Pulmonary artery endothelial cell (primary cell): ENCODE data around the gene TP53BP2. TPM values are rescaled to one million over a fixed set of nuclear protein-coding genes. Genes with fewer than 3 reads are reported as not detected.
A peak's percentile ranks its signal among the peaks of the same experiment; 100 is the strongest.

Experiments
- DNase-seq: peaks from one replicate; pipeline ENCODE4 v3.0.0-alpha.2; 2011; ENCODE audit warnings: low read depth, low spot score
- total RNA-seq: library from RNA; depleted of rRNA; stranded (reverse); fragments of >200 nt; gene quantifications from 2 replicates; pipeline ENCODE4 v1.2.3, GENCODE V29; 2014

TP53BP2 gene
- total RNA-seq, 1 donor from 2014 or later = 16.0 TPM

DNA sequence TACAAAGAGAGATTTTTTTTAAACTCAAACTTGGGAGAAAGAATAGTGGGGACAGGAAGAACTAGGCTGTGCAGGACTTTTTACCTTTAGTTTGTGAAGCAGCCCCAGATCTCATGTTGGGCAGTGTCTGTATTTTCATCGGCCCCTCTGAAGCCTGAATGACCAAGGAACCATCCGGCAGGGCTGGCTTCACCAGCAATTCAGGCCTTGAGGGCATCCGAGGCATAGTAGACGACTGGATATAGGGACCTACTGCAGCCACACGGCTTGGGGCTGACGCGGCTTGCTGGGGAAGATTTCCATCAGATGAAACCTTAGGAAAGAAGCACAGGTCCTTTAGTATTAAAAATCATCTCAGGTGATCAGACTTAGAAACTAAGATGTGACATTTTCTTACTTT is 43.7 kb downstream of the TP53BP2 start:
- no peak for DNase-seq

DNA sequence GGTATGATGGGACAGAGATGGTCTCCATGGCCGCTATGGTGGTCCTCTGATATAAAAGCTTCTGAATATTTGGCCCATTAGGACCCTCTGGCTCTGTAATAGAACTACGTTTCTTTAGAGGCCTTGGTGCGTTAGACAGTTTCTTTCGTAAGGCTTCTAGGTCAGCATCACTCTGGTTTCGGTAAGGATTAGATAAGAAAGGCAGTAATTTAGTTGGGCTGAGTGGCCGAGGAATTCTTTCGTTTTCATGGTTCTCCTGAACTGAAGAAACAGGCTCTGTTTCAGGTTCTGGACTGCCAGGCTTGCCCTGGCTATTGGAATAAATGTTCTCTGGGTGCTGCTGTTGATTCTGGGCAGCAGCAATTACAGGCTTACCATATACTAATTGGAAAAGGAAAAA is 49.5 kb downstream of the TP53BP2 start:
- no peak for DNase-seq

DNA sequence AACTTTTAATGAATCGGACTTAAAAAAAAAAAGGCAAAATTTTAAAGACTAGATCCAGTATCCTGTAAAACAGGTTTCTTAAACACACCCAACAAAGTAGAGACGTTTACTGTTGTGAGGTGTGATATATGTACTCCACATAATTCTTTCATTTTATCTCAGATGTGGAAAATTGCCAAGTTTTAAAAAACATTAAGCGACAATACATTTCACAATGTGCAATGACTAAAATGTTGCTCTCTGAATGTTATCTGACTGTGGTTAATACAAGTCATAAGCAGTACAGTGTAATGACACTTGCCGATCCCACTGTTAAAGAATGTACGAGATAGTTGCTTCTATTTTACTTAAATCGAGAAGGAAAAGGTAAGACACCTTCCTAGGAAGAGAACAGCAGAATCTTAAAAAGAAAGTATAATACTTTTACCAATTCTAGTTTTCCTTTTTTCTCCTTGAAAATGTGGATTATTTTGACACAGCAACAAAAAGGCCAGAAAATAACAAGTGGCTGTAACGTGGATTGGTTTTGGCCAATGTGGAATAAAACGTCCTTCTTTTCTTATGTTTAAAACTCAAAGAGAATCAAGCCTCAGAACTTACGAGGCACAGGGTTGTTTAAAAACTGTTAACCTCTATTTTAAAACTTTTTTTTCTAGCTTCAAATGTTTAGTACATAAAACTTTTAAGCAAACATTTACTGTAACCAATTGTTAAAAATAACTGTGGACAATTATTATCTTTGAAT is 51.4 kb downstream of the TP53BP2 start:
- DNase-seq = no peak

DNA sequence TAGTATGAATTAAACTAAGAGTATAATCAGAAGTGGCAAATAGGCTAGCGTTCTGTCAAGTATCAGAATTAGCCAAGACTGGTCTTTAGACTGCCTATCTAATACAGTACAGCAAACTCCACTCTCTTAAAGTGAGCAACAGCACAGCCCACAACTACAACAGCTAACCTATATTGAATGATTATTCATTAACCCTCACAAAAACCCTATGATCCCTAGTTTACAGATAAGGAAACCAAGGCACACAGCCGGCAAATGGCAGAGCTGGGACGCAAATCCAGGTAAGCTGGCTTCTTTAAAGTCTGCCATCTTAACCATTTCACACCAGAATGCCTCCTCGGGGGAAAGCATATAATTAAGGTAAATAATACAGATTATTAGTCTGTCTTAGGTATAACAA is 52.0 kb downstream of the TP53BP2 start:
- no peak for DNase-seq

DNA sequence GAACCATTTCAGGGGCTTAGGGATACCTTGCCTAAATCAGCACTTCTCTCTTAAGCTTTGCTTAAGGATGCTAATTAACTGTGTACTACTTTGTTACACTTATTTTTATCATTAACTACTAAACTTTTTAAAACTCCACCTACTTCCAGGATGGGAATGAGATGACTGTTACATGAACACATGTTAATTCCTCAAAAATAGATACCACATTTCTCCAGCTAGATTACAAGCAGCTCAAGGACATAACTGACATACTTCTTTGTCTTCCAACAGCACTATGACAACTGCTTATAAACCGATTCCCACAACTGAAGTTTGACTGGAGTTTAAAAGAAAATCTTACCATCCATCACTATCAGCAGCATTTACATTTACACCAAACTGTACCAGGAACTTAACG is 53.7 kb downstream of the TP53BP2 start:
- DNase-seq = no peak

DNA sequence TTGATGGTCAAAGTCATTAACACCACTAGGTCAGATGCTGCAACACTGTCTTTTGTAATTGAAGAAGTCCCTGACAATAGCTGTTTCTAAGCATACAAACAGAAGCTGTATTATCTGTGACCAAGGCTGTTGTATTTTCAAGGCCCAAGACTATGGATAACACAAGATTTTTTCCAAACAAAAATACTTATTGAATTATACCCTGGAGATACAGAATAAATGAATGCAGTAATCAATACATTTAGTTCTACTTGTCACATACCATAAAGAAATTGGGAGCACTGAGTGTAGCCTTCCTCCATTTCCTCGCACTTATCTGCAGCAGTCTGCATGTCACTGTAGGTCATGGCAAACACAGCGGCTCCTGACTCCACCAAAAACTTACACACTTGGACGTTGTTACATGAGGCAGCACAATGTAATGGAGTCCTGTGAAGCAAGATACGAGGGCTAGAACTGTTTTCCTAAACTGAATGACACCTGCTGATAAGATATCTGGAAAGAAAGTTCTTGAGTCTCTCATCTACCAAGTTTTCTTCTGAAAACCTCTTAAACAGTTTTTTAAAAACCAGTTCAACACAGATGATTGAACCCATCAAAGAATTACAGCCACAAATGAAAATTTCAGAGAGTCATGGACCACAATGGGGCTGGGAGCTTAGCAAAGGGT is 56.9 kb downstream of the TP53BP2 start:
- no peak for DNase-seq

DNA sequence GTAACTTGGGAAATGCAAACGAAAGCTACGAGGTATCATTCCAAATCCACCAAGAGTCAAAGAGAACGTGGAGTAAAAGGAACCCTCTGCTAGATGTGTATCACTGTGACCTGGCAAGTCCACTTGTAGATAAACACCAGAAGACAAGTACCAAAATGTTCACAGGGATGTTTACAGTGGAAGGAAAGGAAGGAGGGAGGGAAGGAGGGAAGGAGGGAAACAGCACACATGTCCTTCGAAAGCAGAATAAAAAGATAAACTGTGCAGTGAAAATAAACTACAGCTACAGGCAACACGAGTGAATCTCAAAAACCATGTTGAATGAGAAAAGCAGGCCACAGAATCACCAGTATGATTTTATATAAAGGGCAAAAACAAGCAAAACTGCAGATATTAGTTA is 59.9 kb downstream of the TP53BP2 start:
- DNase-seq = no peak

DNA sequence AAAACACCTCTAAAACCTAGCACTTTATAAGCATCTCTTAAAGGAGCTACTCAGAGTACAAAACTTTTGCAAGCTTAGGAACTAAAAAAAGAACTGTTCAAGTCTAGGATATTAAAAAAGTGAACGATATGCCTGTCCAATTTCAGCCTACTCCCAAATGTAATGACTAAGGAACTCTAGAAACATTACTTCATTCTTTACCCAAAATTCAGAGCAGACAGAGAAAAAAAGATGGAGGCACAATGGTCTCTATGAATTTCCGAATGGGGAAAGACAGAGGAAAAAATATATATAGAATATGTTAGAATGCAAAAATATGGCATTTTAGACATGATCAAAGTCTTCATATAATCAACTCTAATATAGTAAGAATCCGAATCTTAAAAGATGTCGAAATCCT is 61.2 kb downstream of the TP53BP2 start:
- no peak for DNase-seq

DNA sequence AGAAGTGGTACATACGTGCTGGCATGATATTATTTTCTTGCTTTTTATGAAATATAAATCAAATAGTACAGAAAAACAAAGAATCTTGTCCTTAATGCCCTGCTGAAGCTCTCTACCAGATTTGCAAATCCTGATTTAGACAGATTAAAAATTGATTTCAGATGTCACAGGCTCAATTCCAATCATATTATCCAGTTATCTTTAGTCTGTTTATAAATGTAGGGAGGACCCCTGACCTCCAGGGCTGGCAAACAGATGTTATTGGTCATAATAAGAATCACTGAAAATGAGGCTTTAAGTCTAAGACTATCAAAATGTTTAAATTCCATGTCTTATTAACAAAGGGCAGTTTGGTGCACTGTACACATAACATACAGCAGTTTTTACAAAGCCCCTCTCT is 62.1 kb downstream of the TP53BP2 start:
- no peak for DNase-seq

DNA sequence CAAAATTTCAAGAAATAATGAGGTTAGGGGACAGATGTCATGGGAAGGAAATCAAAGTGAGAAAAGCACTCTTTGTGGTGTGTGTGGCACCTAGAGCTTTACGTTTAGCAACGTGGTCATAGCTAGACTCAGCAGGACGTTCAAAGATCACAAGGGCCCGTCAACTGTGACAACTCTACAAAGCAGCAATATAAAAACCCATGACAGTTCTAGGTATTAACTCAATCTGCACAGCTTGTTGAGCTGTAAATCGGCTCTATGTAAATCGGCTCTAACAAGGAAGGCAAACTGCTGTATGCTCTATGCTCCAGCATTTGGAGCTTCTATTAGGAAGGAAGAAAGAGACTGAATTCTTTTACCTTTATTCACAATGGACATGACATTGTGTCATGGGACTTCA is 64.8 kb downstream of the TP53BP2 start:
- DNase-seq = no peak

DNA sequence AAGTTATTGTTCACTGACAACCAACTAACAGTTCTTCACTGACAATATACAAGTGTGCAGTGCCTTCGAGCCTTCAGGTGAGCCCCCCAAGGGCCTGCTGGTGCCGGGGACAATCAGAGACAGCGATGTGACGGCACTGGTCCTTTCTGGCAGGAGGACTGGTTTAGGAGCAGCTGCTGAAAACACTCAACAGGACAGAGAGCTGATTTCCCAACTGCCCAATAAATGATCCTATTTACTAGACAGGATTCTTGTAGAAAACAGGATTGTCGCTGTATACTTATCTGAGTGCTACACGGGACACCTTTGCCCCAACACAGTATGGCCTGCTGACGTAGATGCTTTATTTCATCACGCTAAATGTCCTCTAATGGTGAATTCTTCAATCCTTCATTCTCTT is 65.4 kb downstream of the TP53BP2 start:
- DNase-seq = no peak

DNA sequence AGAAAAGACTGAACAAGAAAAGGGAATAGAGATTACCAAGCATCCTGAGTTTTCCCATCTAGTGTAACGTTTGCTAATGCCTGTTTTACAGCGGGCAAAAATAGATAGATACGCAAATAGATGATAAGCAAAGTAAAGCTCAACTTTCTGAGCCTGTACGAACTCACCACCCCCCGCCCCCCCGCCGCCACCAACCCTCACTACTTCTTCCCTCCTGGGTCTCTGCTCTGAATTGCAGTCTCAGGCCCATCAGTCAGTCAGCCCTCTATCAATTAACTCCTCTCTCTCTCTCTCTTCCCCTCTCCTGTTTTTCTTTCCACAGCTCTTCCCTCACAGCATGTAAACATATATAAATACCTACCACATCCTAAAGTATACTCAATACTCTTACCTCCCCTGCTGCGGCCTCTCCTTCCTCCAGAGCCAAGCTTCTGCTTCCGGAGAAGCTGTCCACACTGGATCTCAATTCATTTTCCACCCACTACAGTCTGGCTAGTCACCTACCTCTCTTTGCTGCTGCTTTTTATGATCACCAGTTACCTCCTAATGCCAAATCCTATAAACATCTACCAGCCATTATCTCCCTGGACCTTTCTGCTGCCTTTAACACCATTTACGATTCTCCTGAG is 68.8 kb downstream of the TP53BP2 start:
- DNase-seq = no peak

DNA sequence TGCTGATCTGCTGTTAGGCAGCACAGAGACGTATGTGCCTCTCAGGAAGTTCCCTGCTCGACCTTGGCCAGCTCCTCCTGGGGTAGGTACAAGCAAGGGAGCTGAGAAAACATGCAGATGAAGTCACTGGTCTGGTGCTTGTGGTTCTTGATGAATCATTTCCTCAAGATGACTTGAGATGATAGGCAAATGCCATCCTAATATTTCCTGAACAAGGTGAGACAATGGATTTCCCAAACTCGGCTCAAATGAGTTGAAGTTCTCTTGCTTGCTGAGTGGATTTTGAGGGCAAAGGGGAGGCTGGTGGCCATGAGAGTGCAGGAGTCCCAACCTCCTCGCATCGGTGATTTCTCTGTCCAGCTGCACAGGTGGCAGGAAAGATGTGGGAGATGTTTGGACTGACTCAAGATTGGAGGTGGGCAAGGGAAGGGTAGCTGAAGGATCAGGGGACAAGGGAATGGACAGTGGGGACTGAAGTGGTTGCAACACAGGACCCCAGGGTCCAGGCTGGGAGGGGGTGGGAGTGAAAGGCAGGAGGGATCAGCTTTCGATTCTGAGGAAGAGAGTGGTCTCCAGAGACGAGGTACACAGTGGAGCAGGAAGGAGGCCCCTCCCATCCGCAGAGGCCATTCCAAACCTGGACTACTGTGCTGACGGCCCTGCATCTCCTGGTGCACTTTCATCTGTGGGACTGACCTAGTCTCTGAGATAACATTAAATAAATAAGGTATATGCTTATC is 69.5 kb downstream of the TP53BP2 start:
- DNase-seq = peak; percentile 91

DNA sequence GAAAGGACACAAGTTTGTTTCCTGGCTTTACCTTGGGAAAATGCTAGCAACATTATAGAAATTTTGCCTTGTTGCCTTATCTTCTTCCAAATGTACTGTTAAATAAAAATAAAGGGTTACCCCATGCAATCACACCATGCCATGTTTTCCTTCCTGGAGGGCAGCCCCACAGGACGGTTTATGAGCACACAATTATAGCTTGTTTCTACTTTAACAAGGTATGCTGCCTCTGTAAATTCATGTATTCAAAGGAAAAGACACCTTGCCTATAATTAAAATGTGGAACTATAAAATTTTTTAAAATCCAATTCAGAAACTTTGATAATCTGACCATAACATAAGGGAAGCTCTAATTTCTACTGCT is 70.1 kb downstream of the TP53BP2 start:
- no peak for DNase-seq

DNA sequence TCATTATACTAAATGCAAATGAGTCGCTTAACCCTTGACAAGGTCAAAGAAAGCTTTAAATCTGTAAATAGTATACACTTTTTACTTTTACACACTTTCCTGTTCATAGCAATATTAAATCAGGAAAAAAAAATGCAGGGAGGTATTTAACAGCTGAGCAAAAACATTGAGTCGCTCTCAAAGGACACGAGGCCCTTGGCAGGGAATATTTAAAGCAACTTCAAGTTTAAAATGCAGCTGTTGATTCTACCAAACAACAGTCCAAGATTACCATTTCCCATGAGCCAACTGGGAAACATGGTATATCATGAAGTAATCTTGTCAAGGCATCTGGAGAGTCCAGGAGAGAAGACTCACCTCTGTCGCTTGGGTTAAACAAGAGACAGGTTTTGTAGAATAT is 70.7 kb downstream of the TP53BP2 start:
- DNase-seq = no peak

DNA sequence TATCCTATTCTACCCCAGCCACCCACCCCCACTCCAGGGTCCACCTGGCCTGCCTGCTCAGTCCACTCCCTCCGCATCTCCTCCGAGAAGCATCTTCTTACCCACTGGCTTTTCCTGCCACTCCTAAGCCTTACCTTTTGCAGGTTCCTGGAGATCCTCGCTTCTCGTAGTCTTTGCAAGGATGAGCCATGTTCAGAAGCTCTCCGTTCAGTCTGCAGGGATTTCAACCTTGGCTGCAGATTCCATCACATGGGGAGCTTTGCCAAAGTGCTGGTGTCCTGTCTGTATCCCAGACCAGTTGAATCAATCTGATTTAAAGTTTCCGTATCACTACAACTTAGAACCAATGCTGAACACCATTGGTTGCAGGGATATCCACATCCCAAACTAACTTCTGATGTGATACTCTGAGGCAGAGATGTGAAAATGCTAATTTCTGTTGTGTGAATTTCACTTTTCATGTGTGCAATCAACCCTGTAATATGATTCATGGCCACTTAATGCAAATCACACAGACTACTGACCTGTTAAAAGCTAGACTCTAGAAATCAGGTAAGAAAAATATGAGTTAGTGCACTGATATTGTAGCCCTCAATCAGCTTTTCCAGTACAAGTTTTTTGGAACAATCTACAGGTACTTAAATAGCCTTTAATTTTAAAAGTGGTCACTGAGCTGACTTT is 71.5 kb downstream of the TP53BP2 start:
- no peak for DNase-seq

DNA sequence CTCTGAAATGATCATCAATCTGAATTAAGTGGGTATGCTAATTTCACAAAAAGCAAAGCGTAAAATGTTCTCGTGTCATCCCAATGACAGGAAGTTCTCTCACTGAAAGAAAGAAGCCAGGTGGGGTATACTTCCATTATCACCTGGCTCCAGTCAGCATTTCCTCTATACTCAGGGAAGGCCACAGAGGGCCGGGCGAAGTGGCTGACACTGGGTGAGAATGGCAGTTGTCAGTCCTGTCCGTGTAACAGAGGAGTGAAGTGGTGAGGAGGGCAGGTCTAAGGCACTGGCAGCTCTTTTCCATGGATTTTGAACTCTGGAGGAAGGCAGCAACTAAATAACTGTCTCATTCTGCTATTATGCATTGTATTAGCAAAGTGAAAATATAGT is 73.0 kb downstream of the TP53BP2 start:
- no peak for DNase-seq

DNA sequence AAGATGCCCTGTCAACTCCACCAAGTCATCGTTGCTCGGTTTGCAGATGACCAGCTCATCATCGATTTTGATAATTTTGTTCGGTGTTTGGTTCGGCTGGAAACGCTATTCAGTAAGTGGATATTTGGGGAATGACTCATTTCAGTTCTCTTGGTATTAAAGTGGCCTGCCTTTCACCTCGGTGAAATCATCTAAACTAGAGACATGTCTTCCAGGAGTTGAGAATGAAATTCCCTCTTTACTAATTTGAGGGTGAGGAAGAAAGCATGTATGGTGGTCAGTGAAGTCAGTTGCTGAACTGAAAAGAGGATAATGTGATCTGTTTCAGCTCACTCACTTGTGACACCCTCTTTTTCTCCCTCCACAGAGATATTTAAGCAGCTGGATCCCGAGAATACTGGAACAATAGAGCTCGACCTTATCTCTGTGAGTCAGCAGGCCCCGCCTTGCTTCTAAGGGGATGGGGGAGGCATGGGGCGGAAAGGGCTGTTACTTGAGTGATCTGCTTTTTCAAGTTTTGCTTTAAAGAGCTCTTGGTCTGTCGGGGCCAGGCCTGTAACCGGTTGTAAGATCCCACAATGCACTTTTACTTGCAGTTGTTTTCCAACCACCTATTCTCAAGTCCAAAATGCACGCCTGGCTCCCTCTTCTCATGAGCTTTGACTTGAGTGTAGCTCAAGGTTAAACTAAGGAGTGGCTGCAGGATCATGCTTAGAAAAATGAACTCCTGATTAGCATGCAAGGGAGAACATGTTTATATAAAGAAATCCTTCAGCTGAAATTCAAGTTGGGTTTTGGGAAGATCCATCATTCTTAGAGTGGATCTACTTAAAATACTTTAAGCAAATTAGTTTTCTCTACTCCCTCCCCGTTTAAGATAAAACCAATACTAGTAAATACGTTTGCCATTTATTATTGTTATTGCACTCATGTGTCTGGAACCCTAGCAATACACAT is 73.7 kb downstream of the TP53BP2 start:
- peak; percentile 79 for DNase-seq

DNA sequence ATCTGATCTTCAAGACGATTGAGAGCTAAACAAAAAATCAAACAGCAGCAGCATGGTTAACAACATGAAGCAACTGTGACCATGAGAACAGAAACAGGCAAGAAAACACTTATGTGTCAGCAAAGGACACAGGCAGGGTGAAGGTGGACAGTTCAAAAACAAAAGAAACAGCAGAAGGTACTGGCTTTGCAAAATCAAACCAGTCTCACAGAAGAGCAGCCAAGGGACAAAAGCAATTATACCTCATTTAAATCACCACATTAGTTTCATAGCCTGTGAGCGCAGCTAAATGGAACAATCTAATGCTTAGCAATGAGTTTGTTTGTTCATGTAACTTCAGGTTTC is 74.3 kb downstream of the TP53BP2 start:
- DNase-seq = no peak

DNA sequence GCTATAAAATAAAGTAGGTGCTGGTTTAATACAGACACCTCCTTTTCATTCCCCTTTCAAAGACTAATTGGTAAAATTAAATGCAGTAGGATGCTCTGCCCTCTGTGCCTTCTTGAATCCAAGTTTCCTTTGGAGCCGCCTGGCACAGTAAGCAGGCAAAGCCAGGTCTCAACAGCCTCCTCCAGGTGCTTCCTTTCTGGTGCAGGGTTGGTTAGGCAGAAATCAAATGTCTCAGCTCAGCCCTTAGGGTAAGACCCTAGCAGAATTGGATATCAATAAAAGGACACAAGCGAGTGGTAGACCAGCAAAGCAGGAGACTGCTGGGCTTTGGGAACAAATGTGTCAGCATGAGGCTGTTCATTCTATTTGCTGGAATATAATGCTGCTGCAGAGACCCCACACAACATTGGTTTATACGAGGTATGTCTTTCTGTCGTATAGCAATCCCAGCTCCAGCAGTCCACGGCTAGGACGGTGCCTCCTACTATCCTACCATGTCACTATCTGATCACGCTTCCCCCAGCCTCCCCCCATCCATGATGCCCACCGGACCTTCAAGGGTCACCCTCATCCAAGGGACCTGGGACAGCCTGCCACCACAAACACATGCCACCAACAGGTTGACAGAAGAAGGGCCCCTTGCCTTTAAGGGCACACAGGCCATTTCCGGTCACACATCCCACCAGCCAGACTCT is 75.0 kb downstream of the TP53BP2 start:
- DNase-seq = no peak
